Stimulated activated CD8-positive, alpha-beta memory T cell treated with anti-CD3 and anti-CD28 coated beads, Interleukin-2, amount 100 ng/mL, for 1 hour (primary cell): ENCODE measurements around the gene ABCA6.
"Not testable (repeated sequence)": the region's sequence is repeated elsewhere in the genome, so short reads cannot be mapped to it uniquely, and the experiment has no call there.

Experiments
- DNase-seq, 2 donors: peaks; one replicate each; pipeline ENCODE4 v3.0.0-alpha.2; 2020; ENCODE audit warnings: low read depth in 2 of 2

The ABCA6 gene

GRCh38 chr17:69071233-69071586, 70.5 kb downstream of the ABCA6 start:
- not testable (repeated sequence) for DNase-seq

DNA sequence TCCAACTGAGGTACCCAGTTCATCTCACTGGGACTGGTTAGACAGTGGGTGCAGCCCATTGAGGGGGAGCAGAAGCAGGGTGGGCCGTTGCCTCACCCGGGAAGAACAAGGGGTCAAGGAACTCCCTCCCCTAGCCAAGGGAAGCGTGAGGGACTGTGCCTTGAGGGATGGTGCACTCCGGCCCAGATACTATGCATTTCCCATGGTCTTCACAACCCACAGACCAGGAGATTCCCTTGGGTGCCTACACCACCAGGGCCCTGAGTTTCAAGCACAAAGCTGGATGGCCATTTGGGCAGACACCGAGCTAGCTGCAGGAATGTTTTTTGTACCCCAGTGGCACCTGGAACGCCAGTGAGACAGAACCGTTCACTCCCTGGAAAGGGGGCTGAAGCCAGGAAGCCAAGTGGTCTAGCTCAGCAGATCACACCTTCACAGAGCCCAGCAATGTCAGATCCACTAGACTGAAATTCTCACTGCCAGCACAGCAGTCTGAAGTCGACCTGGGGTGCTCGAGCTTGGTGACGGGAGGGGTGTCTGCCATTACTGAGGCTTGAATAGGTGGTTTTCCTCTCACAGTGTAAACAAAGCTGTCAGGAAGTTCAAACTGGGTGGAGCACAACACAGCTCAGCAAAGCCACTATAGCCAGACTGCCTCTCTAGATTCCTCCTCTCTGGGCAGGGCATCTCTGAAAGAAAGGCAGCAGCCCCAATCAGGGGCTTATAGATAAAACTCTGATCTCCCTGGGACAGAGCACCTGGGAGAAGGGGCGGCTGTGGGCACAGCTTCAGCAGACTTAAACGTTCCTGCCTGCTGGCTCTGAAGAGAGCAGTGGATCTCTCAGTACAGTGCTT, 71.1 kb downstream of the ABCA6 start:
- DNase-seq, result not testable (repeated sequence)

GRCh38 chr17:69069226-69069750, 72.4 kb downstream of the ABCA6 start:
- no peak for DNase-seq

DNA sequence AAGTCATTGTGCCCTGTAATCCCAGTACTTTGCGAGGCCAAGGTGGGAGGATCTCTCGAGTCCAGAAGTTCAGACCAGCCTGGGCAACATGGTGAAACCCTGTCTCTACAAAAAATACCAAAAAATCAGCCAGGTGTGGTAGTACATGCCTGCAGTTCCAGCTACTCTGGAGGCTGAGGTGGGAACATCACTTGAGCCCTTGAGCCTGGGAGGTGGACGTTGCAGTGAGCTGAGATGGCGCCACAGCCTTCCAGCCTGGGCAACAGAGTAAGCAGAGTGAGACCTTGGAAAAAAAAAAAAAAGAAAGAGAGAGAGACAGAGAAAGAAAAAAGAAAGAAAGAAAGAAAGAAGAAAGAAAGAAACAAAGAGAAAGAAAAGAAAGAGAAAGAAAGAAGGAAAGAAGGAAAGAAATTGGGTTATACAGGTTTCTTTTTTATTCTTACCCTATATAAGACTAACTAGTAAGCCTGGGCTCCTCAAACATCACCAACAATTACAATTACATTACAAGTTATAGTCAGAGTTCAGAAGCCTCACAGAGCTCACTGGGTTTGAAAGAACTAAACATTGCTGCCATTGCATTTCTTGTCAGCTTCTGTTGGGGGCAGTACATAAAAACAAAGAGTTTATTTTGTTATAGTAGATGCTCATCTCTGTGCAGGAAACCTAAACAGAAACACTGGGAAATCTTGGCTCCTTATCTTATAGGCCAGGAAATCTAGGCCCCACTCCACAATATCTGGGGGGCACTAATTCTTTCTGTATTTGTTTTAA, 74.2 kb downstream of the ABCA6 start:
- no peak for DNase-seq

DNA sequence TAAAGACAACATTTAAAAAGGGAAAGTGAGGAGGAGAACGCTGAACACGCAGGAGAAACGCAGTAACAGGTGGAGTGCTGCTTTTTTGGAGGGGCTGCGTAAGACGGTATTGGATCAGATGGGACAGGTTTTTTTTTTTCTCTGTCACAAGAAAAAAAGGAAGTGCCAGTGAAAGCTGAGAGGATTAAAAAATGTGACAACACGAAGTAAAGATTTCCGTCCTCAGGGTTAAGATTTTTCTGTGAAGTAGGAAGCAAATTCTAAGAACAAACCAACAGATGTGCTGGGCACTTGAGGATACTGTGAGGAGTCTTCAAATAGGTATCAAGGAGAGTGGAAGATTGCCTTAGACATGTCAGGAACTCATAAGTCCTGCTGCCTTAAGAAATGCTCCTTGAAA, 75.2 kb downstream of the ABCA6 start:
- no peak for DNase-seq

GRCh38 chr17:69065113-69065512, 76.6 kb downstream of the ABCA6 start:
- DNase-seq, result no peak

GRCh38 chr17:69064476-69064875, 77.2 kb downstream of the ABCA6 start:
- DNase-seq, result no peak

GRCh38 chr17:69064001-69064400, 77.7 kb downstream of the ABCA6 start:
- DNase-seq, result no peak

DNA sequence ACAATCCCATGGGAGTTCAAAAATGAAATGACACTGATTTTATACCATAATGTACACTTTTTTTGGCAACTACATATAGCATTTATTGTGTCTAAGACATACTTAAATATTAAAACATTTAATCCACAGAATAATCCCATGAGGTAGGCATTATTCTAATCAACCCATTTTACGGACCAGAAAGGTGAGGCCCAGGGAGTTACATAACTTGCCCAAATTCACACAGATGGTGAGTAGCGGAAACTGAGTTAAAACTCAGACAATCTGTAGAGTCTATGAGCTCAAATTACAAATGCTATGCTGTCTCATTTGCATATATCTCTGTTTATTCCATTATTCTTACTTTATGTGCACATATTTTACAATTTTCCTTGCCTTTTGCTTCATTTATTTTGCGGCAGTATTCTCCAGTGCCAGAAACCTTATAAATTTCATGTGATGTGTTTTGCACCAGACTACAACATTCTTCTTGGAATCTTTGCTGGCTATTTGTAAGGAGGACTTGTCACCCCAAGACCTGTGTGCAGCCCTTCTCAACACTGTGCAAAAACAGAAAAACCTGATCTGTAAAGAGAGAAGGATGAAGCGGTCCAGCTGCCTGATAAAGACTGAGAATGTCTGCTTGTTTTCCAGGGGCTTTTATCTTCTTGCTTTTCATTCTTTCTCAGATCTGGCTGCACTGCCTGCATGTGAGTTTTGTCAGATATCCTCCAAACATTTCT, 78.7 kb downstream of the ABCA6 start:
- no peak for DNase-seq

GRCh38 chr17:69061721-69062556, 79.8 kb downstream of the ABCA6 start:
- DNase-seq, result no peak

DNA sequence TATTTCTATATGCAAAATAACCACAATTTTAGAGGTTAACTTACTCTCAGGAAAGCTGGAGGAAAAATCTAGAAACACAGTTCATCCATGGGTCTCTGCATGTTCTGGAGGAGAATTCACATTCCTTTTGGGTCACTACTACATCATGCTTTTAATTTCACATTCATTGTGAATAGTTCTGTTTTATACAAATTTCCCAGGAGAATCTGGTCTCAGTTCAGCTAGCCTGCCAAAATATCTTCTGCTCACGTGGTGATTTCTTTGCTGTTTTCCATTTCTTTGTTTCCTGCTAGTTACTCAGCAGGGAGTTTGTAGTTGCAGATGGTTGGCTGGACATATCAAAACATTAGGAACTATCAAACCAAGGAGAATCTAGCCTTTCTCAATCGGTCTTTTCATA, 80.9 kb downstream of the ABCA6 start, which contains the start of gene ABCA9:
Gene ABCA9, minus strand, starts transcription at position 106 of the 400 bp plus-strand sequence. CDS start 9,801 bp downstream, outside the sequence.
- DNase-seq, result no peak

- DNase-seq, result no peak
Observed at GRCh38 chr17:69059458-69060175, 82.1 kb downstream of the ABCA6 start.

DNA sequence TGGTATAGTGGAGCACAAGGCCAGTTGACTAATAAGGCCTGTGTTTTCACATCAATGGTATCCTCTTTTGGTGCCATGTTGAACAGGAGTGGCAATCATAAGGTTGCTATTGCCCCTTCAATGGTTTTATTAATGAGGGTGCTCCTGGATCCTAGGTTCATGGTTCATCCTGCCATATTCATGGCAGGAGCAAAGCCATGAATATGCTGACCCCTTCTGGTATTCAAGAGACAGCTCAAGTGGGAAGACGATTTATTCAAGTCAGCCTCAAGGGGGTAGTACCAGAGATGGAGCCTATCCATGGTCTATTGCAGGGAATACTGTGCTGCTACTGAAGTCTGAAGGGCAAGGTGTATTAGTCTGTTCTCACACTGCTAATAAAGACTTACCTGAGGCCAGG, 83.5 kb downstream of the ABCA6 start:
- DNase-seq, result no peak

DNA sequence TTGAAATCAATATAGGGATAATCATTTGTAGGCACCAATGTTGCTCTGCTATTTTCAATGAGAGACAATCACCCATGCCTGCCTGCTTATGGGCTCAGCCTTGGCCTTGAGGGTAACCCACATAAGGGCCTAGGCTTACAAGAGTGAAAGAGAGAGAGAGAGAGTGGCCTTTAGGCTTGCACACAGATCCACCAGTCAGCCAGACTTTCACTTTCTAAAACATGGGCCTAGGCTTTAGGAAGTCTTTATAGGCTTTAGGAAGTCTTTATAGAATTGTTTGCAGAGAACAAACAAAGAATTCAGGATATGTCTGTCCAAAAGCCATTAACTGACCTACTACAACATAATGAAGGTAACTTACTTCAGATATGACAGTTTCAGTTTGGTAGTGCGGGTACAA, 84.4 kb downstream of the ABCA6 start:
- DNase-seq, result no peak

DNA sequence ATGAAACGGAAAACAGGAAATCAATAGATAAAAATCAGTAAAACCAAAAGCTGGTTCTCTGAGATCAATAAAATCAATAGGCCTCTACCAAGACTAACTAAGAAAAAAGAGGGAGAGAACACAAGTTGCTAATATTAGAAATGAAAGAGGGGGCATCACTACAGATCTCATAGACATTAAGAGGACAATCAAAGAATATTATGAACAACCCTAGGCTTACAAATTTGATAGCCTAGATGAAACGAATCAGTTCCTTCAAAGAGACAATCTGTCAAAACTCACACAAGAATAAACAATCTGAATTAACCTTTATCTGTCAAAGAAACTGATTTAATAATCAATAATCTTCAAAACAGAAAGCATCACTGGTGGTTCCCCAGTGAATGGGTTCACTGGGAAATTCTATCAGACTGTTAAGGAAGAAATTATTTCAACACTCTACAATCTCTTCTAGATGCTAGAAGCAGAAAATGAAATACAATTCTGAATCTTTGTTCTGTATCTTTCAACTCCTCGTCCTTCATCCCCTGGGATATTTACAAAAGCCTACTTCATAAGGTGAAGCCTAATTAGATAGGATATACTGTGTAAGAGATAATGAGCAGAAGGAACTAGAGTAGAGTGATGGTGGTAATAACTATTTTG, 85.4 kb downstream of the ABCA6 start:
- DNase-seq, result no peak

GRCh38 chr17:69055334-69055733, 86.4 kb downstream of the ABCA6 start:
- DNase-seq, result no peak

DNA sequence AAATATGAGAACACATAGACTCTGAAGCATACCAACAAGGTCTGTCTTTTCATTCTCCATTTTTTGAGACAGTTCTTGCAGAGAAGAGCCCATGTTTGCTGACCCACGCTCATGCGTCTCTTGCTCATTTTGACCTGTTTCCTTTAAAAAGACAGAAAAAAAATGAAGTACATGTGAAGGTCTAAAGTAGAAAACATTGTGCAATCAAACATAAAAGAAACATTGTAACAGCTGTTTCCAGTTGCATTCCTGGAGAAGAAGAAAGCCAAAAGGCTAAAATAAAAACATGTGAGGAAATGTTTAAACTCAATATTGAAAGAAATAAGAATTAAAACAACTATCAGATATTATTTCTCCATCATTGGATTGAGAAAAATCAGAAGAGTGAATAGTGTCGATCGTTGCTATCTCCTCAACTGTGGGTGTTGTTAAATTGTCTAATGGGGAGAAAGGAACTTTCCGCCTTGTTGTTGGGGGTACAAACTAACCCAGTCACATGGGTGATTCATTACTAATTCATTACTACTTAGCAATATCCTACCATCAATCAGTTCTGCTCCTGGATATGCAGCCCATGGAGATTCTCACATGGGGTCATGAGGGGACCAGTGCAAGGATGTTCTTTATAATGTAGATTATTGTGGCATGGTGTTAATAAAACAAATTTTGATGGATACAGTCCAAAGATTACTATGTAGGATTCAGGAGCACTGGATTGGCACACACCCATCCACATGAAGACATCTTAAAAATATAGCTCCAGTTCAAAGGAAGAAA, 90.5 kb downstream of the ABCA6 start:
- DNase-seq, result no peak

DNA sequence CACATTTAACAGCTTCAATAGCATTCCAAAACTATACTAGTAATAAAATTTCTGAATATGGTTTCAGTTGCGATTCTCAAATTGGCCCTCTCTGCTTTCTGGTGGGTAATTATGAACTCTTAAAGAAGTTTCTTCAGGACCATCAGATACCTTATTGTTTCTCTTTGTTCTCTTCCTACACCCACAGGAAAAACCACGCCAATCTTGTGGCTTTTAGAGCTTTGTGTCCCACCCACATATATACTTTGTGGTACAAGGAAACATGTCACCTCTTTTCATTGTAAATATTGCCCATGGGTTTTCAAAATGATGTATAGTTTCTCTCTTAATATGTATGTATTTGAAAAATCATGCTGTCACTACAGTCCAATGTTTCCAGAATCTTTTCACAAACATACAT, 93.1 kb downstream of the ABCA6 start:
- DNase-seq, result no peak
